GM10248 (cell line): ENCODE measurements around the gene SMURF1.
A peak's percentile ranks its signal among the peaks of the same experiment; 100 is the strongest.

Source experiments
- CTCF ChIA-PET: fragments of 300-600 bp; sonication (Branson Sonifier 250); formaldehyde crosslinking; extraction: SDS; loops from one replicate; lab custom pipeline; 2021; ENCODE audit warnings: antibody characterized with exemption; lab: Yijun Ruan, JAX
- POLR2A ChIA-PET: fragments of 350-650 bp; sonication (Branson Sonifier 250); formaldehyde crosslinking; extraction: SDS; loops from one replicate; lab custom pipeline; 2020; ENCODE audit warnings: antibody characterized with exemption; lab: Yijun Ruan, JAX
- DNase-seq: peaks from one replicate; pipeline ENCODE4 v3.0.0; 2012; ENCODE audit errors: extremely low spot score
- CTCF ChIP-seq: IDR thresholded peaks from 2 replicates; pipeline ENCODE4 v1.5.1; 2012; ENCODE audit warnings: mild to moderate bottlenecking, low read depth; ENCODE audit errors: extremely low read depth, missing control alignments, control extremely low read depth

The SMURF1 gene

GRCh38 chr7:99042957-99043356, 101.0 kb downstream of the SMURF1 start:
- ChIA-PET CTCF (interaction anchor here (0.9 kb wide), 1 partner anchor 36 kb away, joined by 3 read pairs; no protein-coding TSS in a partner anchor), POLR2A (no interaction called here)
- no peak for TF ChIP-seq CTCF
- no peak for DNase-seq

DNA sequence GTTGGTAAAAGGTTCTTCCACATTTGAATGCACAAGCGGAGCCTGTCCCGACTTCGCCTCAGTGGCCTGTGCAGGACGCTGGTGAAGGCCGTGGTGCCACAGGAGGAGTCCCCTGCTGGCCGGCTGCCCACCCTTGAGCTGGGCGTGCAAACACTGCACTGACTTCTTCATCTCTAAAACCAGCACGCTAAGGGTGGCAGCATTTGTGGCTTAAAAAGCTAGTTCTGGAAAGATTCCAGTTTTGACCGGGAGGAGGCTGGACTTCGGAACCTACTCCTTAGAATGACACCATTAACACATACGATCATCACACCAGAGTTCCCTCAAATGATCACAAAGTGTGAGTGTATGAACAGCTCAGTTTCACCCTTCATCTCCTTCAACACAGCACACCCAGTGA, 102.4 kb downstream of the SMURF1 start:
- TF ChIP-seq CTCF, result no peak
- CTCF ChIA-PET, result interaction anchor here (0.8 to 5.9 kb wide), 7 partner anchors 10 to 345 kb away, joined by 3 to 36 read pairs (median 3); no protein-coding TSS in a partner anchor
- no peak for DNase-seq
- POLR2A ChIA-PET, result no interaction called here

DNA sequence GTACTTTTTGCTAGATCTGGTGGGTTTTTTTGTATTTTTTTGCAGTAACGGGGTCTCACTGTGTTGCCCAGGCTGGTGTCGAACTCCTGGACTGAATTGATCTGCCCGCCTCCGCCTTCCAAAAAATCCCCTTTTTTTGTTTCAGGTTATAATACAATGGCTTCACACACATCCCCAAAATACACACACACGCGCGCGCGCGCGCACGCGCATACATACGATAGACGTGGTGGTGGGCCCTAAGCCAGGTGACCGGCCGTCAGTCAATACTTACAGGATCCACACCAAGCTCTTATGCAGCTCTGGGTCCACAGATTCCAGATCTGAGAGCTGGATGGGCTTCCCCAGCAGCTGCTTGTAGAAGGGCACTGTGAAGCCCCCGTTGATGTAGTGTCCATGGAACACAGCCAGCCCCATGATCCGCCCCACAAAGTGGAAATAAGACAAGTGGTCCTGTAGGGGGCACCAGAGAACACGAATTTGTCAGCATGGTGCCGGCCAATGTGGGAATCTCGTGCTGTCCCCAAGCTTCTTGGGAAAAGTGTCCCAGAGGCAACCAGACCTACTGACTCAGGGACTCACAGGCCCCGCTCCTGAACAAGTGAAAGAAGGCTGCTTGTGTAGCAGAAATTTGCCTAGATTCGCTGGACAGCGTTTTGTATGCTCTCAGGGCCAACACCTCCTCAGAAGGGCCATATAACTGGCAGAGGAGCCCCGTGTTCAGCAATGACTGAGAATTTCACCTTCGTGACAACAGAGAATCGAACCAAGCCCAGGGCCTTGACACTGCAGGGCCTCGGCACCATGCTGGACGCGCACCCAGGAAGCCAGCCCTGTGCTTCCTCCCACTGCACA, 103.6 kb downstream of the SMURF1 start:
- CTCF ChIA-PET, result interaction anchor here (1.0 to 5.9 kb wide), 12 partner anchors 9 to 347 kb away, joined by 3 to 36 read pairs (median 4); no protein-coding TSS in a partner anchor
- POLR2A ChIA-PET, result interaction anchor here (0.5 kb wide), 1 partner anchor 376 kb away, joined by 3 read pairs; no protein-coding TSS in a partner anchor
- TF ChIP-seq CTCF, result peak; percentile 83
- DNase-seq, result peak; percentile 86

DNA sequence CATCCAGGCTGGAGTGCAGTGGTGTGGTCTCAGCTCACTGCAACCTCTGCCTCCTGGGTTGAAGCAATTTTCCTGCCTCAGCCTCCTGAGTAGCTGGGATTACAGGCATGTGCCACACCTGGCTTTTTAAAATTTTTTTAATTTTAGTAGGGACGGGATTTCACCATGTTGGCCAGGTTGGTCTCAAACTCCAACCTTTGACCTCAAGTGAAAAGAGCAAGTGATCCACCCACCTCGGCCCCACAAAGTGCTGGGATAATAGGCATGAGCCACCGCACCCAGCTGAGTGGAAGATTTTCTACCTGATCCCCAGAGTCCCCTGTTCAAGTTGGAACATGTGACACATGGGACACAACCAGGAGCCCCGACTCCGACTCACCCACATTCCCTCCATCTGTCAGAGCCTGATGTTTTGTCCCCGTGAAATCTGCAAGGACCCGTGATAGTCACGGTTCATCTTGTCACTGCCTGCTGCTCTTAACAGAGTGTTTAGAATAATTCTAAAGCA, 104.5 kb downstream of the SMURF1 start:
- TF ChIP-seq CTCF, result no peak
- ChIA-PET POLR2A (no interaction called here), CTCF (interaction anchor here (0.8 to 5.9 kb wide), 6 partner anchors 19 to 348 kb away, joined by 3 to 36 read pairs (median 4); no protein-coding TSS in a partner anchor)
- DNase-seq, result no peak

DNA sequence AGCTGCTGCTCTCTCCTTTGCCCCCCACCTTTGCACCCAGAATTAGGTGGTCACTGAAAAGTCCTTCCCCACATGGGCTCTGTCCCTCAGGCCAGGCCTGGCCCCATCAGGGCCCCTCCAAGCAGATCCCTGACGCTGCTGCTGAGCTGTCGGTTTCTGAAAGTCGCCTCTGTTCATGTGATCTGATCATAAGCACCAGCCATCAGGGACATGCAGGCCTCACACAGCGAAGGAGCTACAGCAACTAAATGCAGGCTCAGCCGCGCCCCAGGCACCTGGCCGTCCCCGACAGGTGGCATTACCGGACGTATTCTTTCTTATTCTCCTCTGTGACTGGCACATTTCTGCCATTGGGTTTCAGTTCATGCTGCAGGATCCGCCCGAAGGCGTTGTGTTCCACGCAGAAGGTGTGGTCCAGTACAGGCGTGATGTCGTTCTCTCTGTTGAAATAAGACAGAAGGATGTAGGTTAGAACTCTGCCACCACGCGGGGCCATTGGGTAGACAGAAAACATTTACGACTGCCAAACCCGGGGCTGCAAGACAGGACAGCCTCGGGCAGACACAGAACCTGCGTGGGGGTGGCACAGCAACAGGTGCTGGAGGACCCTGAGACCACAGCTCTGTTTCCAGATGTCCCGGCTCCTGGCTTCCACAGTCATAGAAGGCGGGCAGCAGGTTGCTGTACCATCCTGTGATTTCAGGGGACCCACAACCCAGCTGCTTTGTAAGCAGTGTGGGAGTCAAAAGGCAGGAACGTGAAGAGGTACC, 105.6 kb downstream of the SMURF1 start:
- DNase-seq, result no peak
- TF ChIP-seq CTCF, result no peak
- POLR2A ChIA-PET, result no interaction called here
- CTCF ChIA-PET, result interaction anchor here (1.0 to 5.9 kb wide), 5 partner anchors 9 to 349 kb away, joined by 3 to 36 read pairs (median 3); no protein-coding TSS in a partner anchor
